Adrenal gland (tissue), 5 donors: Measurements from ENCODE around the gene GPAM.

ENCODE experiments used
- POLR2A ChIP-seq, 2 donors: fragments of 450-650 bp; IDR thresholded peaks; one replicate each; pipeline ENCODE4 v1.6.1; 2017; ENCODE audit warnings: antibody characterized with exemption in 2 of 2, mild to moderate bottlenecking in 2 of 2, moderate library complexity in 1 of 2
- TF ChIP-seq, protein P1 (sequence below), 6 experiments: fragments of 450-650 bp in 4 of 6; fragments of 200-600 bp in 2 of 6; sonication (generic) in 1 of 6; IDR thresholded peaks; 1 replicate in 5 of 6; 2 replicates in 1 of 6; pipeline versions ENCODE4 v1.5.1 to v1.8.0; 2016 to 2021; ENCODE audit warnings: antibody characterized with exemption in 6 of 6, mild to moderate bottlenecking in 2 of 6, moderate library complexity in 1 of 6
- donor health status: DM: no; HTN: no; CAD: no.

DNA sequence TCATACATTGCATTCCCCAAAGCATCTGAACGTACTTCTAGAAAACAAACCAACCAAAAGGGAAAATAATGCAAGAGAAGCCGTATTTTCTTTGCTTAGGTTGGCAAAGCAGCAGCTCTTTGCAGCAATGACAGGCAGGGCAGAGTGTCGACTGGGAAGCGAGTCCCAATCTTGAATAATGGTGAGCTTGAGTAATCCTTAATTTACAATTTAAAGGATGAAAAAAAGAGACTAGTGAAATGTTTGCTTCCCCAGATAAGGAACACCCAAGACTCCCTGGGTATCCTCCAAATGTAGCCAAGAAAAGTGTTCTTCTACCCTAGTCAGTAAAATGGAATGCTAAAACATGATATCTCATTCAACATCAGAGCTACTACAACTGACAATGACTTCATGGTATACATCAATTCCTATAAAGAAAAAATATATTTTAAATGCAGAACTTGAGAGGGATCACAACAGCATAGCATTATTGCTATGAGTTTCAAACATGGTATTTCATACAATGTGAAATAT, 32.0 kb downstream of the GPAM start:
- TF ChIP-seq, protein P1, sequence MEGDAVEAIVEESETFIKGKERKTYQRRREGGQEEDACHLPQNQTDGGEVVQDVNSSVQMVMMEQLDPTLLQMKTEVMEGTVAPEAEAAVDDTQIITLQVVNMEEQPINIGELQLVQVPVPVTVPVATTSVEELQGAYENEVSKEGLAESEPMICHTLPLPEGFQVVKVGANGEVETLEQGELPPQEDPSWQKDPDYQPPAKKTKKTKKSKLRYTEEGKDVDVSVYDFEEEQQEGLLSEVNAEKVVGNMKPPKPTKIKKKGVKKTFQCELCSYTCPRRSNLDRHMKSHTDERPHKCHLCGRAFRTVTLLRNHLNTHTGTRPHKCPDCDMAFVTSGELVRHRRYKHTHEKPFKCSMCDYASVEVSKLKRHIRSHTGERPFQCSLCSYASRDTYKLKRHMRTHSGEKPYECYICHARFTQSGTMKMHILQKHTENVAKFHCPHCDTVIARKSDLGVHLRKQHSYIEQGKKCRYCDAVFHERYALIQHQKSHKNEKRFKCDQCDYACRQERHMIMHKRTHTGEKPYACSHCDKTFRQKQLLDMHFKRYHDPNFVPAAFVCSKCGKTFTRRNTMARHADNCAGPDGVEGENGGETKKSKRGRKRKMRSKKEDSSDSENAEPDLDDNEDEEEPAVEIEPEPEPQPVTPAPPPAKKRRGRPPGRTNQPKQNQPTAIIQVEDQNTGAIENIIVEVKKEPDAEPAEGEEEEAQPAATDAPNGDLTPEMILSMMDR (IDR thresholded peaks at IDR 0.05) = no peak
- TF ChIP-seq POLR2A (IDR thresholded peaks at IDR 0.05) = no peak
